Keratinocyte (primary cell): Measurements from ENCODE around the gene GPX7. TPM values are rescaled to one million over a fixed set of nuclear protein-coding genes. Genes with fewer than 3 reads are reported as not detected.
"Not testable (repeated sequence)": the region's sequence is repeated elsewhere in the genome, so short reads cannot be mapped to it uniquely, and the experiment has no call there.

Source experiments
- DNase-seq: peaks from one replicate; pipeline ENCODE4 v3.0.0-alpha.2; 2011; ENCODE audit warnings: low read depth, missing footprints, low spot score
- FAIRE-seq: peaks from 2 replicates; lab custom pipeline; 2011; peaks lifted over from hg19 to GRCh38; lab: Jason Lieb, UNC
- H2AFZ ChIP-seq: 2 replicates; pipeline ENCODE4 v1.6.0; 2012; ENCODE audit warnings: low read length, control low read depth, inconsistent platforms; ENCODE audit not compliant: control insufficient read depth
- H3K27ac ChIP-seq: 2 replicates; pipeline ENCODE4 v1.5.1; 2011; ENCODE audit warnings: low read length; ENCODE audit not compliant: control insufficient read depth, insufficient read depth
- H3K27me3 ChIP-seq: 3 replicates; pipeline ENCODE4 v1.6.0; 2011; ENCODE audit warnings: low read length; ENCODE audit not compliant: control insufficient read depth, insufficient read depth; ENCODE audit errors: extremely low read depth
- H3K36me3 ChIP-seq, 2 experiments: 2 replicates in 1 of 2; 3 replicates in 1 of 2; pipeline ENCODE4 v1.5.1; 2011; ENCODE audit warnings: low read length in 2 of 2, mild to moderate bottlenecking in 1 of 2; ENCODE audit not compliant: control insufficient read depth in 2 of 2, insufficient read depth in 2 of 2; ENCODE audit errors: extremely low read depth in 1 of 2
- H3K4me1 ChIP-seq: 3 replicates; pipeline ENCODE4 v1.5.1; 2011; ENCODE audit warnings: low read length; ENCODE audit not compliant: control insufficient read depth, insufficient read depth; ENCODE audit errors: extremely low read depth
- H3K4me2 ChIP-seq: 3 replicates; pipeline ENCODE4 v1.6.0; 2011; ENCODE audit warnings: low read depth, low read length; ENCODE audit not compliant: control insufficient read depth, insufficient read depth; ENCODE audit errors: extremely low read depth
- H3K4me3 ChIP-seq, 3 experiments: fragments of 200-600 bp in 1 of 3; sonication (generic) in 1 of 3; 2 replicates in 2 of 3; 3 replicates in 1 of 3; pipeline ENCODE4 v1.5.1; 2011 to 2016; ENCODE audit warnings: low read length in 3 of 3, mild to moderate bottlenecking in 3 of 3, control low read depth in 2 of 3, inconsistent platforms in 1 of 3, low read depth in 1 of 3, mixed read lengths in 1 of 3, mixed run types in 1 of 3, moderate library complexity in 1 of 3; ENCODE audit not compliant: control insufficient read depth in 2 of 3, insufficient read depth in 2 of 3; ENCODE audit errors: extremely low read depth in 1 of 3
- H3K79me2 ChIP-seq: 2 replicates; pipeline ENCODE4 v1.6.0; 2012; ENCODE audit warnings: low read length; ENCODE audit not compliant: control insufficient read depth, insufficient read depth
- H3K9ac ChIP-seq: 3 replicates; pipeline ENCODE4 v1.6.0; 2011; ENCODE audit warnings: low read length; ENCODE audit not compliant: control insufficient read depth, insufficient read depth; ENCODE audit errors: extremely low read depth
- H3K9me1 ChIP-seq: 3 replicates; pipeline ENCODE4 v1.6.0; 2011; ENCODE audit warnings: low read length; ENCODE audit not compliant: control insufficient read depth, insufficient read depth; ENCODE audit errors: extremely low read depth
- H3K9me3 ChIP-seq: 2 replicates; pipeline ENCODE4 v1.5.1; 2012; ENCODE audit warnings: low read depth, low read length; ENCODE audit not compliant: control insufficient read depth
- H4K20me1 ChIP-seq: 3 replicates; pipeline ENCODE4 v1.6.0; 2011; ENCODE audit warnings: low read length; ENCODE audit not compliant: control insufficient read depth, insufficient read depth; ENCODE audit errors: extremely low read depth
- CTCF ChIP-seq, 3 experiments: IDR thresholded peaks in 1 of 3; conservative IDR thresholded peaks in 1 of 3; optimal IDR thresholded peaks in 1 of 3; 2 replicates in 2 of 3; 3 replicates in 1 of 3; pipeline versions ENCODE3 to v1.5.1; 2011; ENCODE audit warnings: low read length in 3 of 3, mild to moderate bottlenecking in 3 of 3, moderate library complexity in 2 of 3, control low read depth in 1 of 3, inconsistent platforms in 1 of 3; ENCODE audit not compliant: insufficient read depth in 2 of 3; ENCODE audit errors: extremely low read depth in 1 of 3
- EZH2 ChIP-seq: IDR thresholded peaks from one replicate; pipeline ENCODE4 v1.6.1; 2012; ENCODE audit warnings: inconsistent platforms, mild to moderate bottlenecking, low read length, moderate library complexity
- dilution Hi-C: fragments of 300-500 bp; cut with MboI; formaldehyde crosslinking; loops from one replicate; pipeline ENCODE4 v1.7.0; 2020; ENCODE audit warnings: low sequenced_read_pairs; ENCODE audit not compliant: extremely low pct_ligation_motif_present
- polyA plus RNA-seq, 5 experiments: library from polyadenylated mRNA; depleted of rRNA in 3 of 5; stranded (reverse) in 3 of 5; stranded (forward) in 1 of 5; unstranded in 1 of 5; fragments of >200 nt; gene quantifications; 1 replicate in 1 of 5; 2 replicates in 3 of 5; 3 replicates in 1 of 5; pipeline versions ENCODE4 v1.2.1 to v1.2.3, GENCODE V29; 2011 to 2012; ENCODE audit warnings: missing spikeins in 2 of 5, low read depth in 1 of 5, low replicate concordance in 1 of 5

Gene GPX7
- polyA plus RNA-seq, 1 donor (not counting 4 experiments of a cell fraction or from before 2014, with no cell fraction given): 0.49 TPM

DNA sequence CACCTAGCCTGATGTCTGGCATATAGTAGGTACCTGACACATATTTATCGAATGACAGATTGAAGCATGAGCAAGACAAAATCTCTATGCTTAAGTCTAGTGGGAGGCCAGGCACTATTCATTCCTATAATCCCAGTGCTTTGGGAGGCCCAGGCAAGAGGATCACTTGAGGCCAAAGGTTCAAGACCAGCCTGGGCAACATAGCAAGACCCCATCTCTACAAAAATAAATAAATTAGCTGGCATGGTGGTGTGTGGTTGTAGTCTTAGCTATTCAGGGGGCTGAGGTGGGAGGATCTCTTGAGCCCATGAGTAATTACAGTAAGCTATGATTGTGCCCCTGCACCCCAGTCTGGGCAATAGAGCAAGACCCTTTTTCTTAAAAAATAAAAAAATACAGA lies 26.1 kb upstream of the GPX7 start:
- FAIRE-seq (no peak), DNase-seq (no peak)
- Histone ChIP-seq H3K4me3 (no peak overlapping the region), H3K9ac (no peak overlapping the region), H4K20me1 (no peaks in the 10 kb centered on the region), H3K36me3 (no peaks in the 10 kb centered on the region), H3K4me2 (no peak overlapping the region), H3K9me3 (no peaks in the 10 kb centered on the region), H3K9me1 (no peaks in the 10 kb centered on the region), H3K4me1 (peaks cover 13% of the 10 kb centered on the region), H2AFZ (no peak overlapping the region), H3K27ac (no peak overlapping the region), H3K27me3 (no peaks in the 10 kb centered on the region), H3K79me2 (no peaks in the 10 kb centered on the region)
- TF ChIP-seq EZH2: no peak
- no peak for TF ChIP-seq CTCF (optimal IDR thresholded peaks at IDR 0.05 in 1 of 3, IDR thresholded peaks at IDR 0.05 in 1 of 3, conservative IDR thresholded peaks at IDR 0.05 in 1 of 3; ENCODE audit: extremely low read depth in 1 of 3, insufficient read depth in 2 of 3, low read length in 3 of 3)
- dilution Hi-C loops: no loop called here

DNA sequence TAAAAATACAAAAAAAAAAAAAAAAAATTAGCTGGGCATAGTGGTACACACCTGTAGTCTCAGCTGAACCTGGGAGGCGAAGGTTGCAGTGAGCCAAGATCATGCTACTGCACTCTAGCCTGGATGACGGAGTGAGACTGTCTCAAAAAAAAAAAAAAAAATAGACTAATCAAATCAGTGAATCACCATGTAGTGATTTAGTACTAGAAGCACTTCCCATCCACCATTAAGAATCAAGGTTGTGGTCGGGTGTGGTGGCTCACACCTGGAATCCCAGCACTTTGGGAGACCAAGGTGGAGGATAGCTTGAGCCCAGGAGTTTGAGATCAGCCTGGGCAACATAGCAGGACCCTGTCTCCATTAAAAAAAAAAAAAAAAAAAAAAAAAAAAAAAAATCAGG lies 24.1 kb upstream of the GPX7 start:
- H3K4me3 ChIP-seq, H3K36me3 ChIP-seq, H3K9me1 ChIP-seq, H3K4me2 ChIP-seq, H3K9me3 ChIP-seq, H3K9ac ChIP-seq, H3K79me2 ChIP-seq, H3K27ac ChIP-seq, dilution Hi-C loops, H3K27me3 ChIP-seq, H4K20me1 ChIP-seq, H2AFZ ChIP-seq: not testable (repeated sequence)
- H3K4me1 ChIP-seq: peaks cover 13% of the 10 kb centered on the region
- FAIRE-seq: peak; percentile 23
- DNase-seq: peak; percentile 25

DNA sequence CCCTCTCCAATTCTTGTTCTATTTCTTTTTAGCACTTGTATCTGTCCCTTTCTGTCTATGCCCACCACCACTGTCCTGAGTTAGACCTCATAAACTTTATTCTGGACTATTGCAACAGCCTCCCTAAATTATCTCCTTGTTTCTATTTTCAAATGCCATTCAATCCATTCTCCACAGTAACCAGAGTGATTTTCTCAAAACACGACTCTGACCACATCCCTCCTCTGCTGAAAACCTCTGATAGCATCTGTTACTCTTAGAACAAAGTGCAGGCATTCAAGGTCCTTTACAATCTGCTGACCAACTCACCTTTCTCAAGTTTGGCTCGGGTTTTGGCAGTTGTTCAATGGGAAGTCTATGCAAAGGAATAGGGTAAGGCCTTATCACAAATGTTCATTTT lies 22.8 kb upstream of the GPX7 start:
- no peak for FAIRE-seq
- H3K27me3 ChIP-seq: no peaks in the 10 kb centered on the region
- dilution Hi-C loops: no loop called here
- H4K20me1 ChIP-seq: no peaks in the 10 kb centered on the region
- no peak for TF ChIP-seq EZH2
- TF ChIP-seq CTCF (optimal IDR thresholded peaks at IDR 0.05 in 1 of 3, IDR thresholded peaks at IDR 0.05 in 1 of 3, conservative IDR thresholded peaks at IDR 0.05 in 1 of 3; ENCODE audit: extremely low read depth in 1 of 3, insufficient read depth in 2 of 3, low read length in 3 of 3): no peak
- no peak overlapping the region for H3K4me3 ChIP-seq
- H3K36me3 ChIP-seq: no peaks in the 10 kb centered on the region
- H3K27ac ChIP-seq: no peak overlapping the region
- H3K9me3 ChIP-seq: no peaks in the 10 kb centered on the region
- H3K4me1 ChIP-seq: peaks cover 8% of the 10 kb centered on the region
- no peak overlapping the region for H2AFZ ChIP-seq
- H3K9ac ChIP-seq: no peak overlapping the region
- DNase-seq: no peak
- no peaks in the 10 kb centered on the region for H3K9me1 ChIP-seq
- no peak overlapping the region for H3K4me2 ChIP-seq
- H3K79me2 ChIP-seq: no peaks in the 10 kb centered on the region
